CMK (cell line): ENCODE measurements around the gene ZMIZ1.

Experiments
- DNase-seq: peaks from one replicate; pipeline ENCODE4 v3.0.0-alpha.2; 2010; ENCODE audit warnings: low read depth

Gene ZMIZ1

DNA sequence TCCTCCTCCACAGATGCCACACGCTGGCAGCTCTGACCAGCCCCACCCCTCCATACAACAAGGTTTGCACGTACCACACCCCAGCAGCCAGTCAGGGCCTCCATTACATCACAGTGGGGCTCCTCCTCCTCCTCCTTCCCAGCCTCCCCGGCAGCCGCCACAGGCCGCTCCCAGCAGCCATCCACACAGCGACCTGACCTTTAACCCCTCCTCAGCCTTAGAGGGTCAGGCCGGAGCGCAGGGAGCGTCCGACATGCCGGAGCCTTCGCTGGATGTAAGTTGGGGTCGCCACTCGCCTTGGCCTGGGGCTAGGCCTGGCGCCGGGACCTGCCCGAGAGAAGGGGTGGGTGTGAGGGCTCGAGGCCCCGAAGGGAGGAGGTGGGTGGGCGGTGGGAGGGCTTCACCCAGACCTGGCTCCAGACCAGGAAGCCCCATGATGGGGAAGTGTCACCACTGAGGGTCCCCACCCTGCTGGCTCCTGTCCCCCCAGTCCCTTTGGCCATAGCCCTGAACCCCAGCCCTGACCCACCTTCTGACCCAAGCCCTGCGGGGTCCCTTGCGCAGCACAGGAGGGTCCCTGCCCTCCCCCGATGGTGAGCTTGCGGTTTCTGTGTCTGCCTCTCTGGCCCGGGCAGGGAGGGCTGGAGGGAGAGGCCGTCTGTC, 242.3 kb downstream of the ZMIZ1 start:
- no peak for DNase-seq

DNA sequence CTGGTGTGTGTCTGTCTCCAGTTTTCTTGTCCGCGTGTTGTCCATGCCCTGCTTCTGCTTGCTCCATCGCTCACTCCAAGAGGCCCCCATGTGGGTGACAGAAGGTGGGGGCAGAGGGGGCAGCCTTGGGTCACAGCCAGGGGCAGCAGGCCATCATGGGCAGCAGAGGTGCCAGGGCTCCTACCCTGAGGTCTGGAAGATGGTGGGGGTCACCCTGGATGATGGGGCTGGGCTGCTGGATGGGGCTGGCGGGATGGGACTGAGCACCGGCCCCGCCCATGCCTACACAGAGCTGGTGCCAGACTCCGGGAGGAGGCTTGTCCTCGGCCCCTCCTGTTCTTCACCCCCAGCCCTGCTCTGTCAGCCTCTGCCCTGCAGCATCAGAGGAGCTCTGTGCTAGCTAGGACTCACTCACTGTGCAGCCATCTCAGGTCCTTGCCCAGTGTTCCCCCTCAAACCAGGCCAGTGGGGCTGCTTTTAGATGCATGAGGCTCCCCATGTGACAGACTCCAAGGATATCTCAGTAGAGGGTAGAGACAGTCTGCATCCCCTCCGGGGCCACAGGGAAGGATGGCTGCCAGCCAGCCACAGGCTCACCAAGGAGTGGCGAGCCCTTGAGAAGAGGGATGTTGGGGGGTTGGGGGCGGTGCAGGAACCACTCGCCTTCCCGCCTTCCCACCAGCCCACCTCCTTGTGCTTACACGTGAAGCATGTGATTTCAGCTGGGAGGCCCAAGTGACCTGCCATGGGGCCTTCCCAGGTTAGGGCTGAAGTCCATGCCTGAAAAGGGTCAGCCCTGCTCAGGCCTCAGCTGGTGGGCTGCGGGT, 243.0 kb downstream of the ZMIZ1 start:
- no peak for DNase-seq

DNA sequence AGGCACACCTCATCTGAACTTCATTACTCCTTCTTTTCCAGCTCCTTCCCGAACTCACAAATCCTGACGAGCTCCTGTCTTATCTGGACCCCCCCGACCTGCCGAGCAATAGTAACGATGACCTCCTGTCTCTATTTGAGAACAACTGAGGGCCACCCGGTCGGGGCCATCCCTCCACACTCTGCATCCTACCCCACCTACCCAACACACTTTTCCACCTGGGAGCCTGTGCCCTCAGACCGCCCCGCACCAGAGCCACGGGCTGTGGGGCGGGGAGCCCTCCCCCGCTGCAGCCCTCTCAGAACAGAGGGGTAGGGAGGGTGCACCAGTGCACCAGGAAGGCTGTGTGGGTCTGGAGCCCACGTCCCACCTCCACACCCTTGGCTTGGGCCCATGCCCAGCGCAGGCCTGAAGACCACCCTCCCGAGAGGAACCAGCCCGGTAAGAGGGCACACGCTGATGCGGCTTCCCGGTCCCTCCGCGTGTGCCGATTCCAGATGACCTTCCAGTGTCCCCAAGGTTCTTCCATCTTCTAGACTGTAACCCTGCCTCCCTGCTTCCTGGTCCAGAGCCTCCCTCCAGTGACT, 243.9 kb downstream of the ZMIZ1 start:
- DNase-seq = no peak

GRCh38 chr10:79313320-79313719, 244.6 kb downstream of the ZMIZ1 start:
- DNase-seq = no peak

DNA sequence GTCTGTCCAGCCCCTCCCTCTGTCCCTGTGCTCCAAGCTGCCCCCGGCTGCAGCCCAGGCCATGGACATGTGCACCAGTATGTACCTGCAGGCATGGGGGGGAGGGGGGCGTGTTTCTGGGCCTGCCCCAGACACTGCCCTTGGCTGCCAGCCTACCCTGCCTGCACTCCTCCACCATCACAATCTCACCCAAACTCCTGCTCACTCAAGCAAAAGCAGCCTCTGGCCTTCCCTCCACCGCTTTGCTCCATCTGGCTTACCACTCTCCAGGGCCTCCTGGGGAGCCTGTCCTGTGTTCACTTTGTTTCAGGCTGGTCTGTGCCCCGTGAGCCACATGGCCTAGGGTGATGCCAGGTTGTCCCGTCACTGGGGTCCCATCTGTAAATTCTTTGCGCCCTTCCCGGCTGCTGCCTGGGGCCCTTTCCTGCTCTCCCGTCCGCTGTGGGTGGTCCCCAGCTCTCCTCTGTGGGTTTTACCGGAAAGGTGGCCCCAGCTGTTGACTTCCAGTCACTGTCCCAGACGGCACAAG, 245.2 kb downstream of the ZMIZ1 start:
- DNase-seq = no peak

DNA sequence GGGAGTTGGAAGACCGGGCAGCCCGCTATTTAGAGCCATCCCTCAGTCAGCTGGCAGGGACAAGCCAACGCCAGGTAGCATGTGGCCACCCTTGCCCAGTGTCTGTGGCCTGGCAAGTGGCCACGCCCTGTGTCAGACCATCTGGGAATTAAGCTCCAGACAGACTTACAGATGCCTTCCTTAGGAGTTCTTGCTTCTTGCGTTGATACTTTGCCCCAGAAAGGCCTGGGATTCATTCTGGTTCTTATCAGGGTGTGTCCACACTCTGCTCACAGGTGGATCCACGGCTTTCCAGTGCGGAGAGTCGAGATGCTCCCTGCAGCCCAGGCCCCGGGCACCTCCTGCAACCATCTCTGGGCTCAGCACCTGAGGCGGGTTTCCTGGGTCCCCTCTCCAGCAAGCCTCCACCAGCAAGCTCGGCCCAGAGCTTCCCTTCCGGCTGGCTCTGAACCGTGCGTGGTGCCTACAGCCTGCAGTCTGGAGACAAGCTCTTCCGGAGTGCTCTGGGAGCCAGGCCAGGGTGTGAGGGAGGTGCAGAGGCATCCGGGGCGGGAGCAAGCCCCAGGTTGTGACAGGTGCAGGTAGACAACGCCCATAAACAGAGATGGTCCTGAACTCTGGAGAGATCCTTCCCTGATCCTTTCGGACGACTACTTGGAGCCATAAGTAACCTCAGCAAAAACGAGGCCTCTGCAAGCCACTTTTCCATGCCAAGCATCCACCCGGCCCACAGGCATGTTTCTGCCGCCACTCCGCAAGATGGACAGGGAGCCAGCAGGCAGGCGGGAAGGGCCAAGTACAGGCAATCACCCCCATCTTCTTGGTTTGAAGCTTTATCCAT, 246.2 kb downstream of the ZMIZ1 start:
- DNase-seq = no peak

- DNase-seq = no peak
Measured at GRCh38 chr10:79315602-79315920, 246.8 kb downstream of the ZMIZ1 start.

DNA sequence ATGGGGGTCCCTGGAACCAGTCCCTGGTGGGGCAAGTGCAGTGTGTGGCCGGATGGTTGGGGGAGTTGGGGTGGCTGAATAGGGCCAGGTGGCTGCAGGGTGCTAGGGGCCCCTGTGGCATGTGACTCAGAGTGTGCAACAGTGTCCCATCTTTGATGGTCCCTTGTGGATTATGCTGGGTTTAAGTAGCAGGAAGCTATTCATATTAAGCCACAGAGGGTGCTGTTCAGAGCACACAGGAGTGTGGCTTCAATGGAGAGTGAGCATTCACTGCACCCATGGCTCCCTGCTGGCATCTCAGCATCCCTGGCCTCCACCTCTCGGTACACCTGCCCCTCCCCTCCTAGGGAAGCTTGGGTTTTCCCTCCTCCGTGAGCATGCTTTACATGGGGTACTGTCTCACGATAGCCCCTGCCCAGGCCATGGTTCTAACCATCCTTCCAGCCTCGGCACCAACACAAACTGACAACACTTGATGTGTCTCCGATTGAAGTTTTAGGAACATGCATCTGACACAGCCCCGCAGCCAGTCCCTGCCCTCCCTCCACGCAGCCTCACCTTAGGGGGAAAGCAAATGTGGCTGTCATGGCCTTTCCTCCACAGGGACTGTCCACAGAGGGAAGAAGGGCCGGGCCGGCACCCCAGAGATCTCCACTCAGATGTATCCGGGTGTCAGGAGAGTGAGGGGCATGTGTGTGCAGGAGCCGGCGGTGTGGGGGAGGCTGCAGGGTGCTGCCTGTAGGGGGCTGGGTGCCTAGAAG, 248.1 kb downstream of the ZMIZ1 start:
- no peak for DNase-seq

GRCh38 chr10:79318369-79318768, 249.6 kb downstream of the ZMIZ1 start:
- peak; percentile 98 for DNase-seq

- DNase-seq = no peak
Measured at GRCh38 chr10:79319115-79319771, 250.5 kb downstream of the ZMIZ1 start.

- DNase-seq = no peak
Measured at GRCh38 chr10:79320316-79320715, 251.6 kb downstream of the ZMIZ1 start.

GRCh38 chr10:79320820-79321493, 252.2 kb downstream of the ZMIZ1 start:
- no peak for DNase-seq

DNA sequence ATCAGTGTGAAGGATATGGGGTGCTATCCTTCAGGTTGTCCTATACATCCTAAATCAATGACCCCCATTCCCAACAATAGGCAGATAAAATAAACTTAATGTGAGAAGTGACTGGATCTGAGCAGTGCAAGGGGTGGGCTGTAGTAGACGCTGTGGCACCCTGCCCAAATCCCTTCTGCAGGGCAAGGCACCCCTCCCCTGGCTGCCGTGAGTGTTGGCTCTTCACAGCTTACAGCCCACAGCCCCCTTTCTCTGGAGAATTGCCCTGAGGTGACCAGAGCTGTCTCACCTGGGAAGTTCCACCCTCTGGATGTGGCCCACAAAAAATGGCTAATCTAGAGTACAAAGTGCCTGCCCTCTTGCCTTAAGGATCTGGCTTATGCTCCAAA, 252.7 kb downstream of the ZMIZ1 start:
- no peak for DNase-seq

DNA sequence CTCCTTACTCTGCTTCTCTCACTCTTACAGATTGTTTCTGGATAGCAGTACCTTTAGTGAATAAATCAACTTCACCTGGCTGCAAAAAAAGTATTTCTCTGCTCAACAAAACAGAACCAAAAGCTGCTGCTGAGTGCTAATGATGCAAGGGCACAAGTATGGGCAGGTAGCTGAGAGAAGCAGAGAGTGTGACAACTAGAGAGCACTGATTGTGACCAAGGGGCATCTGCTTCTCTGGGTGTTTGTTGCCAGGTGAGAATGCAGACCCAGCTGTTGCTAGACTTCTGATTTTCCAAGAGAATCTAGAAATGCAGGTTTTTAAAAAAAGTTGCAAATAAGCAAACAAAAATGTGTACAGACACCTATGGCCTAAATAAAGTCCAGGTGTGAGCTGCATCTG, 253.2 kb downstream of the ZMIZ1 start:
- DNase-seq = no peak

GRCh38 chr10:79322616-79323543, 254.1 kb downstream of the ZMIZ1 start:
- no peak for DNase-seq

DNA sequence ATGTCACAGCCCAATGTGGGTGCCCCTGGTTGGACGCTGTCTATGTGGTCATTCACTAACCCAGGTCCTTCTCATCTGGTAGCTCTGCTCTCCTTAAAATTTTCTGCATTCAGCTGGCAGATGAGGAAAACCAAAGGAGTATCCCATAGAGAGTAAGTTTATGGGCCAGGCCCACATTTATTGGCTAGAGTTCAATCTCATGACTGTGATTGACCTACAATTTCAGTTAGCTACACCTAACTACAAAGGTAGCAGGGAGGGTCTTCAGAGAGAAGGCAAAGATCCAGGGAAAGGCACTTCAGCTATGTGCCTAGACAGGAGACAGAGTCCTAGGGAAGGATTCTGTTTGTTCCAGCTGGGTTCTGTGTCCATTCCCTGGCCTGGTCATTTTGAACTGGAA, 254.8 kb downstream of the ZMIZ1 start:
- DNase-seq = no peak

DNA sequence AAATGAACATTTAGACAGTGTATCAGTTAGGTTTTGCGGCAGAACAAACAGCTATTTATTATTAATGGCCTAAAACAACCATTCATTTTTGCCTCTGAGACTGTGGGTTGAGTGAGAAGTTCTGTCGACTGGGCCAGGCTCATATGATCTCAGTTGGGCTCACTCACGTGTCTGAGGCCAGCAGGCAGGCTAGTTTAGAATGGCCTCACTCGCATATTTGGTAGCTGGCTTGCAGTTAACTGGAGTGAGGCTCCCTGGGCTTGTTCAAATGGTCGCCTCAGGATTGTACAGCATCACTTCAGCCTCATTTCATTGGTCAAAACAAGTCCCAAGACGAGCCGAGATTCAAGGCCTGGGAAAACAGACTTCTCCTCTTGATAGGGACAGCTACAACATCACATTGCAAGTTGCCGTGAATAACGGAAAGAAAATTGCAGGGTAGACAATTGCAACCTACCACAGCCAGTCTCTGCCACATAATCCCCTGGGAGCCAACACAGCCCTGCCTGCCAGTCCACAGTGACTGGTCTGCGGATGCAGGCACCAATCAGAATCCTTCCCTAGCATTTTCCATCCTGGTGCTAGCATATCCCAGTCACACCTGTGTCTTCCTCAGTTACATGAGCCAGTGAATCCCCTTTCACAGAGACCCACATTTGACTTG, 255.4 kb downstream of the ZMIZ1 start:
- no peak for DNase-seq

DNA sequence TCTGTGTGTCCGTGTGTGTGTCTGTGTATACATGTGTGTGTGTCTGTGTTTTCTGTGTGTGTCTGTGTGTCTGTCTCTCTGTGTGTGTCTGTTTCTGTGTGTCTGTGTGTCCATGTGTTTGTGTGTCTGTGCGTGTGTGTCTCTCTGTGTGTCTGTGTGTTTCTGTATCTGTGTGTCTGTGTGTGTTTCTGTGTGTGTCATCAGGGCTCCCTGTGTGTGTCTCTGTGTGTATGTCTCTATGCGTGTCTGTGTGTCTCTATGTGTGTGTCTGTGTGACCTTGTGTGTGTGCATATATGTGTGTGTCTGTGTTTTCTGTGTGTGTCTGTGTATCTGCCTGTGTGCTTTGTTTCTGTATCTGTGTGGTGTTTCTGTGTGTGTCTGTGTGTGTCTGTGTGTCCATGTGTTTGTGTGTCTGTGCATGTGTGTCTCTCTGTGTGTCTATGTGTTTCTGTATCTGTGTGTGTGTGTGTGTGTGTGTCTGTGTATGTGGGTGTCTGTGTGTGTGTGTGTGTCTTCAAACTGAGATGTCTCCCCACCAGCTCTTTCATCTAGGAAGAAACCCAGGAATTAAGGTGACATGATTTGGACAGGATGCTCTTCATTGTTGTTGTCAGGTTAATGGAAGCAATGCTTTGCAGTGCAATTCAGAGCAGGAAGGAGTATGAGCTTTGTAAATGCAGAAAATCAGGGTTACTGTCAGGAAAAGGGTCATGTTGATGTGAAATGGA, 257.8 kb downstream of the ZMIZ1 start:
- no peak for DNase-seq
